Activated T-helper 17 cell treated with anti-CD3 and anti-CD28 coated beads, Interleukin-2, amount 50 U/mL, for 72 hours (primary cell): ENCODE measurements around the gene GRIK1. TPM values are rescaled to one million over a fixed set of nuclear protein-coding genes. Genes with fewer than 3 reads are reported as not detected.

Experiments used
- ATAC-seq: fragments of 150-1000 bp; cut with Tn5 transposase; replicated peaks from 2 replicates; pipeline ENCODE4 v1.10.0; 2021; ENCODE audit warnings: mild to moderate bottlenecking, moderate library complexity
- H3K27ac Mint-ChIP-seq: one replicate; pipeline ENCODE4 v1.8.0; 2022; ENCODE audit warnings: mixed read lengths
- H3K27me3 Mint-ChIP-seq: one replicate; pipeline ENCODE4 v1.8.0; 2022; ENCODE audit warnings: mixed read lengths
- H3K36me3 Mint-ChIP-seq: one replicate; pipeline ENCODE4 v1.8.0; 2022; ENCODE audit warnings: low read depth, mild to moderate bottlenecking, mixed read lengths
- H3K4me1 Mint-ChIP-seq: one replicate; pipeline ENCODE4 v1.8.0; 2022; ENCODE audit warnings: mixed read lengths
- H3K4me3 Mint-ChIP-seq: one replicate; pipeline ENCODE4 v1.8.0; 2022; ENCODE audit warnings: mild to moderate bottlenecking, mixed read lengths
- H3K9me3 Mint-ChIP-seq: one replicate; pipeline ENCODE4 v1.8.0; 2022; ENCODE audit warnings: mixed read lengths
- total RNA-seq, 2 donors: library from RNA; stranded (reverse); gene quantifications; one replicate each; pipeline ENCODE4 v1.2.3, GENCODE V29; 2022

GRIK1 gene
- total RNA-seq, 2 donors from 2014 or later, result not detected

DNA sequence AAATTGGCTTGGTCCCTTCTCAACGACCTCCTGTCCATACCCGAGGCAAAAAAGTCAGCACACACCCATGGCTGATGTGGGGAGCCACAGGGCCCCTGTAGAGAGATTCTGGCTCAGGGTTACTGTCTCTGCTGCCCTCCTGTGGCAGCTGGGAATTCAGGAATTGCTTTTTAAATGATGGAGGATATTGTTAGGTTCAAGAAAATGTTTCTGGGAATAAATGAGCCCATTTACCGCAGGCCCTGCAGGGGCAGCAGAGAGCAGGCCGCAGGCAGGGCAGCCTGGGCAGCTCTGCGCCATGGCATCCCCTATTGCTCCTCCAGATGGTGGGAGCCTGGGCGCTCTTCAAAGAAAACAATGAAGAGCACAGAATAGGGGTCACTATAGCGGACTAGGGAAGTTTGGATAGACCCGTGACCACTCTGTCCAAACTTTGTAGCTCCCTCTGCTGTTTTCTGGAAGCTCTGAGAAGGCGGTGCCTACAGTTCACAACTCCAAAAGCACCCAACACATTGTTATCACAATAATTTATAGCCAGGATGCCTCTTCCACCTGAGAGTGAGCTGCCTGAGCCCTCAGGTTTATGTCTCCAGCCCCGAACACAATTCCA lies 440.0 kb downstream of the GRIK1 start:
- H3K4me1 Mint-ChIP-seq, result peaks cover 4% of the 10 kb centered on the region
- no peak for ATAC-seq
- H3K4me3 Mint-ChIP-seq, result no peak overlapping the region
- H3K36me3 Mint-ChIP-seq, result peaks cover 14% of the 10 kb centered on the region
- no peak overlapping the region for H3K27ac Mint-ChIP-seq
- no peaks in the 10 kb centered on the region for H3K27me3 Mint-ChIP-seq
- H3K9me3 Mint-ChIP-seq, result peaks cover 13% of the 10 kb centered on the region

DNA sequence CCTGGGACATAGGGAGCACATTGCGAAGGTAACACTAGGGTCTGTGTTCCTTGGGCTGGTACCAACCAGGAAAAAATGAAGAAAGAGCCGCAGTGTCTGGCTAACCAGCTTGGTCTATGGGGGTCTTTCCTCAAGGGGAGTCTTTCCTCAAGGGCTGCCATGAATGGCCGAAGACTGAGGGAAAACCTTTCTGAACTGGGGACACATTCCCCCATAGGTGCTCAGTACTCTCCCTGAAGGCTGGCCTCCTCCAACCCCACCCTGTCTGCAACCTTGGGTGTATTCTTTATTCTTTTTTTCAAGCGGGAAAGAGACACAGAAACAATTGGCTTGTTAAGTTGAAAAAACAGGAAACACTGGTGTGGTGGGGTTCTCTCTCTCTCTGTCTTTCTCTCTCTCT lies 440.6 kb downstream of the GRIK1 start:
- Mint-ChIP-seq H3K36me3 (peaks cover 10% of the 10 kb centered on the region), H3K4me1 (peaks cover 3% of the 10 kb centered on the region), H3K9me3 (peaks cover 13% of the 10 kb centered on the region), H3K4me3 (no peak overlapping the region), H3K27me3 (no peaks in the 10 kb centered on the region), H3K27ac (no peak overlapping the region)
- no peak for ATAC-seq

- Mint-ChIP-seq H3K36me3 (peaks cover 5% of the 10 kb centered on the region), H3K27me3 (no peaks in the 10 kb centered on the region), H3K4me1 (peaks cover 3% of the 10 kb centered on the region), H3K4me3 (no peak overlapping the region), H3K9me3 (peaks cover 16% of the 10 kb centered on the region), H3K27ac (no peak overlapping the region)
- ATAC-seq, result no peak
Measured at GRCh38 chr21:29496337-29496736, 443.5 kb downstream of the GRIK1 start.

GRCh38 chr21:29490016-29490415 lies 449.8 kb downstream of the GRIK1 start:
- H3K4me3 Mint-ChIP-seq, result no peak overlapping the region
- H3K27me3 Mint-ChIP-seq, result no peaks in the 10 kb centered on the region
- no peak overlapping the region for H3K27ac Mint-ChIP-seq
- H3K4me1 Mint-ChIP-seq, result no peaks in the 10 kb centered on the region
- no peaks in the 10 kb centered on the region for H3K36me3 Mint-ChIP-seq
- ATAC-seq, result no peak
- H3K9me3 Mint-ChIP-seq, result peaks cover 3% of the 10 kb centered on the region

GRCh38 chr21:29487154-29487553 lies 452.6 kb downstream of the GRIK1 start:
- Mint-ChIP-seq H3K27me3 (no peaks in the 10 kb centered on the region), H3K4me3 (no peak overlapping the region), H3K9me3 (peaks cover 3% of the 10 kb centered on the region), H3K27ac (no peak overlapping the region), H3K36me3 (no peaks in the 10 kb centered on the region), H3K4me1 (no peaks in the 10 kb centered on the region)
- no peak for ATAC-seq

Other genes with a start within 250 kb of the GRIK1 start
- not detected for gene CLDN17, start 226.8 kb upstream of the GRIK1 start, total RNA-seq